GM15510 (cell line): ENCODE measurements around the gene OR10H3.

Source experiments
- POLR2A ChIP-seq: IDR thresholded peaks from 3 replicates; pipeline ENCODE4 v1.6.1; 2011; ENCODE audit warnings: borderline replicate concordance; ENCODE audit not compliant: insufficient read length; ENCODE audit errors: extremely low read depth

The OR10H3 gene

DNA sequence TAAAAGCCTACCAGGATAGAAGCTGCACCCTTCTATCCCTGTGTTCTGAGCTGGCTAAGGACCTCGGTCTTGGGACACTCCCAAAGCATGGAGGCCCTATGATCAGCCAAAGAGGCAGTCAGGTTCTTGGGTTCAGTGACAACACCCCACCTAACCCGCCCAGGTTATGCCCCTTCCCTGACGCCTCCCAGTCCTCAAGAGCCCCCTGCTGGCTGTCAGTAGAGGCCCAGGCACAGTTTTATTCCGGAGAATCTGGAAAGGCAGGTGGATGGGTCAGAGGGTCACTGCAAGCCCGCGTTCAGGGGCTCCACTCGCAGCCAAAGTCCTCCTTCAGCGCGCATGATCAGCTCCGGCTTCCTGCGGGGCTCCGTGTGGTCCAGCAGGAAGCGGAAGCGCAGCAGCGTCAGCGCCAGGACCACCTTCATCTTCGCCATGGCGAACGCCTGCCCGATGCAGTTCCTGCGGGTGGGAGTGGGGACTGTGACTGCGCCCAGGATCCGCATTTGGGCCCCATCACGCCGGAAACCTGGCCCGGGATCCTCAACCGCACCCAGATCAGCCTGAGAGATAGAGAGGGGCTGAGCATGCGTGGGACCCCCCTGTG, 22.3 kb downstream of the OR10H3 start:
- no peak for TF ChIP-seq POLR2A

DNA sequence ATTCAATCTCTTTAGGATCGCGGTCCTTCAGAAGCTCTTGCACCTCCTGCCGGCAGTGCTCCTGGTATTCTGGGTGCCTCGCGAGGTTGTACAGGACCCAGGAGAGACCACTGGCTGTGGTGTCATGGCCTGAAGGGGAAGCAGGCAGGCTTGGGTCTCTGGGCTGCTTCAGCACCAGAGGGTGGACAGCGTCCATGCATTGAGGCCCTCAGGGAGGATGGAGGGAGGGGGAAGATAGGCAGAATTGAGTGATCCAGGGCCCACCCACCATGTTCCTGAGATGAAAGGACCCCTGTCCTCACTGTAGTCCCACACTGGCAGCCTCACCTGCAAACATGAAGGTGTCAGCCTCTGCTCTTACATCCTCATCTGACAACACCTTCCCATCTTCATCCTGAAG, 31.8 kb downstream of the OR10H3 start:
- no peak for TF ChIP-seq POLR2A

DNA sequence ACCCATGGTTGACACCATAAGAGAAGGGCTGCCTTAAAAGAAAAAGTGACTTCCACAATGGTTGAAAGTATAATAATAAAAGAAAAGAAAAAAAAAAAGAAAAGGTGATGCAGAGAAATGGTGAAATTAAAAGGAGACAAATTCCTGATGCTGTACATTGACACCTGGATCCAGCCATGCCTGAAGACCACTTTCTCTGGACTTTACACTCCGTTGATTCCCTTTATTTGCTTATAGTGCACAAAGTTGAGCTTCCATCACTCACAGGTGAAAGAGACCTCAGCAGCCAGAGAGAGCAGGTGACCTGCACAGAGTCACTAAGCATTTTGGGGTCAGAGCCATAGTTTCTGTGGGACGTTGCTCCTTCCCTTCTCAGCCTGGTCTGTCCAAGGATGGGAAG, 37.5 kb downstream of the OR10H3 start:
- no peak for TF ChIP-seq POLR2A

DNA sequence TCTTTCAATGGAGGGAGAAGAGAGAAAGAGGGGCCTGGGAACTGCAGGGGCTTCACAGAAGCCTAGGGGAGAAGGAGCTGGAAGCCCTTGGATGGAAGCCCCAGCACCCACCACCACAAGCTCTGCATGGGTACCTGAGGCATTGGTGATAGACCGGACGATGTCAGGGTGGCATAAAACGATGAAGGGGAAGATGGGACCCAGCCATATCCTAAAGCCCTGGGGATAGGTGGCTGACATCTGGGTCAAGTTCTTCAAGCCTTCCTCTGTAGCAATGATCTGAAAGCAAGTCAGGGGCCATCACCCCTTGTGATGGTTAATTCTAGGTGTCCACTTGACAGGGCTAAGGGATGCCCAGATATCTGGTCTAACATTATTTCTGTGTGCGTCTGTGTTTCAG, 38.5 kb downstream of the OR10H3 start:
- TF ChIP-seq POLR2A, result no peak

DNA sequence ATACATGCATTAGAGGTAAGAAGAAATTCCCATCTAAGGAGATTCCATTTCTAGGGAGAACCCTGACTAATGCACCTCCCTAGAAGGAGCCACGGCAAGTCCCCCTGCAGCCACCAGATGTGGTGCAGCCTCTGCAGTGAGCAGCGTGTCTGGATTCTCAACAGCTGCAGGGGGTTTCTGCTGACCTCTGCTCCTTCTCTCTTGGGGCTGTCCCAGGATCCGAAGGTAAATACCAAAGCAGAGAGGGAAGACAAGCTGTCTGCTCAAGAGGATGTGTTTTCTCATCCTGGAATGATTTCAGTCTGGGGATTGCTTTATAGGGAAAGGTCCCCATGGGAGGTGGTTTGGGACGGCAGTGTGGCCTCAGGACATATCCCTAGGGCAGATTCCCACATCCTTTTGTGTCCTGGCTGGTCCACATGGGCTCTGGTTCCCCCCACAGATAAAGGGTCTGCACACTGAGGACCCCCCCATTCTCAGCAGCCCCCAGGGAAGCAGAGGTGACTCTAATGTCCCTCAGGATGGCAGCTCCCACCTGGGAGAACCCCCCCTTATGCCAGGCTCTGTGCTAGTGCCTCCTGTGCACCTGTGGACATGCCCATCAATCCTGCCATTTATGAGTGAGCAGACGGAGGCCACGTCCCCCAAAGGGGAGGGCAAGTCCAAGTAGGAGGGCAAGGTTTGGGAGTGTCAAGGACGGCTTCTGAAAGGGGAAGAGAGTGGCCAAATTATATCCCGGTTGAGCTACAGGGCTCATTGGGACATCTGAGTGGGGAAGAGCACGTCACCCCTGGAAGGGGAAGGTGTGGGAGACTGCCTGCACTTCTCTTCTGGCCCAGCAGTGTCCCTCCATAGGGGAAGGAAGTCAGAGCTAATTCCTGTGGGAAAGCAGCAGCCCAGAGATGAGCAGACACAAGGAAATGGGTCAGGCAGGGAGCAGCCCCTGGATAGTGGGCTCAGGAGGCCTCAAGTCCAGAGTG, 39.5 kb downstream of the OR10H3 start:
- TF ChIP-seq POLR2A, result no peak

DNA sequence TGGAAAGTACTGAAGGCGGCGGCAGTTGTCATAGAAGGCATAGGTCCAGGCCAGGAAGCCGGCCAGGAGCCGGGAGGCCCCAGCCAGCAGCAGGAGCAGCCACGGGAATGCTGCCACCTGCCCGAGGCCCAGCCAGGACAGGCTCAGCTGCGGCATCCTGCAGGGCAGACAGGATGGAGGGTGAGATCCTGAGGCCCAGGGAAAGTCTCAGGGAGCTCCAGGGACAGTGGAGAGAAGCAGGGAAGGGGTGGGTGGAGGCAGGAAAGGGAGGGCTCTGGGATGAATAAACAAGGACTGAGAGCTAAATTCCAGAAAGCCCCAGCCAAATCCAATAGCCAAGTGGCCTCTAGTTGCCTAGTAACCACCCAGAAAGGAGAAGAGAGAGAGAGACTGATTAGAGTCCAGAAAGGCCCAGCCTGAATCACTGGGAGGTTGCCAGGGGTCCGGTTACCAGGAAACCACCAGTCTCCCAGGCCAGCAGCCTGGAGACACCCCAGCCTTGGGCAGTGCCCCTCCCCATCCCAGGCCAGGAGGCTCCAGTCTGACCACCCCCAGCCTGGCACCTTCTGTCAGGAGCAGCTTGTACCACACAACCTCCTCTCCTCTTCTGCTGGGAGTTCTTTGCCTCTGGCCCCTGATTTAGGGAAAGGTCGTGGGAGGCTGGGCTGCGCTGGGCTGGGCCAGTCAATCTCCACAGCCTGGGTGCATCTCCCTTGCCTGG, 42.1 kb downstream of the OR10H3 start:
- TF ChIP-seq POLR2A, result no peak

DNA sequence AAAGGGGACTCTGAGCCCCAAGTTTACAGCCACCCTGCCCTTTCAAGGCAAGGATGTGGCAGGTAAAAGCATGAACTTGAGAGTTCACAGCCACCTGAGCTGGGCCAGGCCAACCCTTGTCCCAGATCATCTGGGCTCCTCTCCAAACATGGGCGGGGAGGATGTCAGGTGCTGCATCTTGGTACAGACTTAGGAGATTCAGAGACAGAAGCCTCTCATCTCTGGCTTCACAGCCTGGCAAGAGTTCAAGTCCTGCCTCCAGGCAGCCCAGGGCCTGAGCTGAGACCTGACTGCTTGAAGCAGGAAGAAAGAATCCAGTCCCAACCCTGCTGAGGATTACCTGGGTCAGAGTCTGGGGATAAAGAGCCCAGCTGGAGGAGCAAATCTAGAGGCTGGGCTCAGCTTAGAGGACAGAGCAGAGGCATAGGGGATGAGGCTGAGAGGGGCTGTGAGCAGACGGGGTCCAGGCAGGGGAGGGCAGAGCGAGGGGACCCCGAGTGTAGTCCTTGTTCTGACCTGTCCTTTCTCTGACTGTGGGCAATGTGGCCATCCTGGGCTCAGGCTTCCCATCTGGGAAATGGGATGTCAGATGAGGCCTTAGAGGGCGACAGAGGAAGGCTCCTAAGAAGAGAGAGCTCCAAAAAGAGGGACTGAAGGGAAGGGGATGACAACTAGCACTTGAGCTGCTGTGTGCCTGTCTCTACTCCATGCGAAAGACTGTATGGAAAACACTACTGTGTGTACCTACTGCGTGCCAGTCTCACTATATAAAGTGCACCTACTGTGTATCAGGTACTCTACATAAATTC, 43.0 kb downstream of the OR10H3 start:
- TF ChIP-seq POLR2A, result no peak

DNA sequence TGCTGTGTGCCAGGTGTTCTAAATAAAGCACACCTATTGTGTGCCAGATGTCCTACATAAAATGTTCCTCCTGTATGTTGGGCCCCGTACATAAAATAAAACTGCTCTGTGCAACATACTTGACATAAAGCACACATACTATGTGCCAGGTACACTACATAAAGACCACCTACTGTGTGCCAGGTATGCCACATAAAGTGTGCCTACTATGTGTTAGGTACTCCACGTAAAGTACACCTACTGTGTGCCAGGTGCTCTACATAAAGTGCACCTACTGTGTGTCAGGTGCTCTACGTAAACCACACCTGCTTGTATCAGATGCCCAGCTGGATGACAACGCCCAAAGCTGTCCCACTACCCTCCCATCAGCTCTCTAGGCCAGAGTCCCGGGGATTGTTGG, 43.9 kb downstream of the OR10H3 start:
- TF ChIP-seq POLR2A, result no peak

DNA sequence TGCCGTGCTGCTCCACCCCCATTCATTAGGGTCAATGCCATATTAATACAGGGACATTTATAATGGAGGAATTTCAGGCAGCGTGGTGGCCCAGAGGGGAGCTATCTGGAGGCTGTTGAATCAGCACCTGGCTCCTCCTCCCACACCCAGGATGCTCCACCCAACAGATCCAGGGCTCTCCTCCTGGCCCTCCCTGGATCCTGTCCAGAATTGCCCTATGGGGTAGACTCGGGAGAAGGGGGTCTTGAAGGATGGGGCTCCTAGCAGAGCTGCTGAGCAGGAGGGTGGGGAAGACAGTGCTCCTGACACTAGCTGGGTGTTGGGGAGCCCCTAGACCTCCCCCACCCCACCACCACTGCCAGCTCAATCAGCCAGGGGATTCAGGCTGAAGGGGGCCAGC, 44.4 kb downstream of the OR10H3 start:
- no peak for TF ChIP-seq POLR2A

DNA sequence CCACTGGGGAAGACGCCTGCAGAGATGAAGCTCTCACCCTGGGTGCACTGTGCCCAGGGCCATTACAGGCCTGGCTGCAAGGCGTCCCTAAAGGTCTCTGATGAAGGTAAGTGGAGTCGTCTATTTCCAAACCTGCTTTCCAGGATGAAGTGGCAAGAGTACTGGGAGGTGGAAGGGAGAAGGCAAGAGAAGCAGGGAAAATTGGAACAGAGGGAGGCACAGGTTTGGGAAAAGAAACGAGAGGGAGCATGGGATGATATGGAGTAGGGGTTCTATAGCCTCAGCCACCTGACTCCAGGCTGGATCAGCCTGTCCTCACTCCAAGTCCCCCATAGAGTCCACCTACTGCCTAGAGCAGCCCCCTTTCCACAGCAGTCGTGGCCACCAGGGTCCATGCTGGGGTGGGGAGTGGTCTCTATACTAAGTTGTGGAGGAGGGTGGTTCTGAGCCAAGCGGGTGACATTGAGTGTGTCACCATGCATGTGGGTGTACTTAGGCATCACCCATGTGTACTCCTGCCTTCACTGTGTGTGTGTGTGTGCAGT, 49.9 kb downstream of the OR10H3 start, which contains the start of gene OR10H5:
OR10H5 (plus strand) TSS at position 51 of the 545 bp plus-strand sequence. CDS start 6,388 bp downstream, outside the sequence.
- no peak for TF ChIP-seq POLR2A

DNA sequence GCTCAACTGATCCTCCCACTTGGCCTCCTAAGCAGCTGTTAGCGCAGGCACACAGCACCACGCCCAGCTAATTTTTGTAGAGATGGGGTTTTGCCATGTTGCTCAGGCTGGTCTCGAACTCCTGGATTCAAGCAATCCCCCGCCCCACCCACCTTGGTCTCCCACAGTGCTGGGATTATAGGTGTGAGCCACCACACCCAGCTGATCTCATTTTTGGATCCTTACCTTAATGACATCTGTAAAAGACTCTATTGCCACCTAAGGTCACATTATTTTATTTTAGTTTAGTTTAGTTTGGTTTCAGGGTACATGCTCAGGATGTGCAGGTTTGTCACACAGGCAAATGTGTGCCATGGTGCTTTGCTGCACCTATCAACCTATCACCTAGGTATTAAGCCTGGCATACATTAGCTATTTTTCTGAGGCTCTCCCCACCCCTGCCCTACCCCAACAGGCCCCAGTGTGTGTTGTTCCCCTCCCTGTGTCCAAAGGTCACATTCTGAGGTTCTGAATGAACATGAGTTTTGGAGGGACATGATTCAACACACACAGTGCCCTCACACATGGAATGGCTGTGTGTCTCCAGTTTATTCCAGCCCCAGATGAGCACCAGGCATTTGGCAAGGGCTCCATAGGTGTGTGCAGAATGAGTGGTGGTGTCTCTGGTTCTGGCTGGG, 50.9 kb downstream of the OR10H3 start:
- TF ChIP-seq POLR2A, result no peak

DNA sequence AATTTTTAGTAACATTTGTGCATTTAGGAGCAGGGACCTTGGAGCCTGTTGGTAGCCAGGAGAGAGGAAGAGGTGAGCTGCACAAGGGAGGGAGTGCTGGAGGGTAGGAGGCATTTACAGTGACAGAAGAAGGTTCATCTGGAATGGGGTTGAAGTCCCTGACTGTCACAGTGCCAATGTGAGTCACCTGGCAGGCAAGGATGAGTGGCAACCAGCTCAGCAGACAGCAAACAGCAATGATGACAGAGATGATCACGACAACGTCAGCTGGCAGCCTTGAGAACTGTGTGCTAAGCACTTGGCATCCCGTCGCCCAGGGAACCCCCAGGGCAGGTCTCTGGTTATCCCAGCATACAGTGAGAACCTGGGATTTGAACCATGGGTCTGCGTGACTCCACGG, 52.3 kb downstream of the OR10H3 start:
- no peak for TF ChIP-seq POLR2A
